OCI-LY7 (cell line): ENCODE measurements around the gene APLP2.

Experiments used
- EZH2phosphoT487 ChIP-seq: fragments of 200-600 bp; sonication (generic); IDR thresholded peaks from 2 replicates; pipeline ENCODE4 v1.6.1; 2018; ENCODE audit warnings: low read depth, borderline replicate concordance, mild to moderate bottlenecking, mixed run types, antibody characterized with exemption, low read length, moderate library complexity, mixed read lengths
- TF ChIP-seq, protein P1 (sequence below): fragments of 200-600 bp; sonication (generic); conservative IDR thresholded peaks from 2 replicates; pipeline ENCODE4 v1.5.1; 2014; ENCODE audit warnings: mild to moderate bottlenecking, antibody characterized with exemption, low read length, moderate library complexity, mixed read lengths

GRCh38 chr11:130061017-130061416 is 8.7 kb upstream of the APLP2 start:
- TF ChIP-seq EZH2phosphoT487: no peak
- TF ChIP-seq, protein P1, sequence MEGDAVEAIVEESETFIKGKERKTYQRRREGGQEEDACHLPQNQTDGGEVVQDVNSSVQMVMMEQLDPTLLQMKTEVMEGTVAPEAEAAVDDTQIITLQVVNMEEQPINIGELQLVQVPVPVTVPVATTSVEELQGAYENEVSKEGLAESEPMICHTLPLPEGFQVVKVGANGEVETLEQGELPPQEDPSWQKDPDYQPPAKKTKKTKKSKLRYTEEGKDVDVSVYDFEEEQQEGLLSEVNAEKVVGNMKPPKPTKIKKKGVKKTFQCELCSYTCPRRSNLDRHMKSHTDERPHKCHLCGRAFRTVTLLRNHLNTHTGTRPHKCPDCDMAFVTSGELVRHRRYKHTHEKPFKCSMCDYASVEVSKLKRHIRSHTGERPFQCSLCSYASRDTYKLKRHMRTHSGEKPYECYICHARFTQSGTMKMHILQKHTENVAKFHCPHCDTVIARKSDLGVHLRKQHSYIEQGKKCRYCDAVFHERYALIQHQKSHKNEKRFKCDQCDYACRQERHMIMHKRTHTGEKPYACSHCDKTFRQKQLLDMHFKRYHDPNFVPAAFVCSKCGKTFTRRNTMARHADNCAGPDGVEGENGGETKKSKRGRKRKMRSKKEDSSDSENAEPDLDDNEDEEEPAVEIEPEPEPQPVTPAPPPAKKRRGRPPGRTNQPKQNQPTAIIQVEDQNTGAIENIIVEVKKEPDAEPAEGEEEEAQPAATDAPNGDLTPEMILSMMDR: no peak
